LNCAP (cell line): ENCODE results near the gene CNTN4.

Source experiments
- TF ChIP-seq, protein P1 (sequence below): fragments of 450-650 bp; IDR thresholded peaks from 2 replicates; pipeline ENCODE4 v1.5.1; 2017; ENCODE audit warnings: mild to moderate bottlenecking

The CNTN4 gene

DNA sequence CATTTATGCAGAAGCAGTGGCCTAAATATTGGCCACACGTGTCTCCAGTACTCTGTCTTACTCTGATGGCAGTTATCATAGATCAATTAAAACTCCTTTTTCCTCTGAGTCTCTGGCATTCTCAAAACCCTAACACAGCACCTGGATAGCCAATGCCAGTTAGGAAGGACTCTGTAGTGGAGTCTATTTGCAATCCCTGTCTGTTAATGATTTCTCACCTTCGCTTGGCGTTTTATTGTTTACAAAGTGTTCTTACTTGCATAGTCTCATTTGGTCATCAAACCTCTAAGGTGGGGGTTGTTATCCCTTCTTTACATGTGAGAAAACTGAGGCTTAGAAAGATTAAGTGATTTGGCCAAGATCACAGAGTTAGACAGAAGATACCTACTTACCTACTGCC, 752.7 kb downstream of the CNTN4 start:
- TF ChIP-seq, protein P1, sequence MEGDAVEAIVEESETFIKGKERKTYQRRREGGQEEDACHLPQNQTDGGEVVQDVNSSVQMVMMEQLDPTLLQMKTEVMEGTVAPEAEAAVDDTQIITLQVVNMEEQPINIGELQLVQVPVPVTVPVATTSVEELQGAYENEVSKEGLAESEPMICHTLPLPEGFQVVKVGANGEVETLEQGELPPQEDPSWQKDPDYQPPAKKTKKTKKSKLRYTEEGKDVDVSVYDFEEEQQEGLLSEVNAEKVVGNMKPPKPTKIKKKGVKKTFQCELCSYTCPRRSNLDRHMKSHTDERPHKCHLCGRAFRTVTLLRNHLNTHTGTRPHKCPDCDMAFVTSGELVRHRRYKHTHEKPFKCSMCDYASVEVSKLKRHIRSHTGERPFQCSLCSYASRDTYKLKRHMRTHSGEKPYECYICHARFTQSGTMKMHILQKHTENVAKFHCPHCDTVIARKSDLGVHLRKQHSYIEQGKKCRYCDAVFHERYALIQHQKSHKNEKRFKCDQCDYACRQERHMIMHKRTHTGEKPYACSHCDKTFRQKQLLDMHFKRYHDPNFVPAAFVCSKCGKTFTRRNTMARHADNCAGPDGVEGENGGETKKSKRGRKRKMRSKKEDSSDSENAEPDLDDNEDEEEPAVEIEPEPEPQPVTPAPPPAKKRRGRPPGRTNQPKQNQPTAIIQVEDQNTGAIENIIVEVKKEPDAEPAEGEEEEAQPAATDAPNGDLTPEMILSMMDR: no peak

DNA sequence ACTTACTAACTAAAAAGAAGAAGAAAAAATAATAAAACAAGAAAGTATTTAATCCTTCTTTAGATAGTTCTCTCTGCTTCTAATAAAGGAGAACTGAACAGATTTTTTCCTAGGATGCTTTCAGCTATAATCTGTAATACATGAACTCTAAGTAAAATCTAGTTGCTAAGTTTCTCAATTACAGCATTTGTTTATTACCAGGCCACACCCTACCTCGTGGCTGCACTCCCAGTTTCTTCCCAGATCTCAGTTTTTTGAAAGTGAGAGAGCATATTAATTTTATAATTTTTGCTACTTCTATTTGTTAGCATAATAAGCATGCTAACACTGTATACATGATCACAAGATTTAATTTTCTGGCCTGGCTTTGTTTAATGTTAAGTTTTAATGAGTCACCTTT, 753.2 kb downstream of the CNTN4 start:
- TF ChIP-seq, protein P1: no peak

DNA sequence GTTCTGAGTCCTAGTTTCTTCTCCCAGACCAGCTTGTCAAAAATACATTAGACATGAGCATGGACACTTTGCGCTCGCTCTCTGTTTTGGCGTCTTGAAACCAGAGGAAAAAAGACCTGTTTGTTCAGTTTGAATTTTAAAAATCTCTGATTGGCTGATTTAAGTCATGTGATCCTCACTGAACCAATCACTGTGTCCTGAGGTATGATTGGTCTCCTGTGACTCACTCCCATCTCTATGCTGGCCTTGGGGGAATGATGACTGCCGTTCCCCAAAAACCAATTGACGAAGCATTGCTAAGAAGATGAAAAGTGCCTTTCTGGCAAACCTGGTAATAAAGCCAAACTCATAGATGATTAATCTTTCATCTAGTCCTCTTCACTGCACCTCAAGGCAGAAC, 755.0 kb downstream of the CNTN4 start:
- TF ChIP-seq, protein P1: no peak

DNA sequence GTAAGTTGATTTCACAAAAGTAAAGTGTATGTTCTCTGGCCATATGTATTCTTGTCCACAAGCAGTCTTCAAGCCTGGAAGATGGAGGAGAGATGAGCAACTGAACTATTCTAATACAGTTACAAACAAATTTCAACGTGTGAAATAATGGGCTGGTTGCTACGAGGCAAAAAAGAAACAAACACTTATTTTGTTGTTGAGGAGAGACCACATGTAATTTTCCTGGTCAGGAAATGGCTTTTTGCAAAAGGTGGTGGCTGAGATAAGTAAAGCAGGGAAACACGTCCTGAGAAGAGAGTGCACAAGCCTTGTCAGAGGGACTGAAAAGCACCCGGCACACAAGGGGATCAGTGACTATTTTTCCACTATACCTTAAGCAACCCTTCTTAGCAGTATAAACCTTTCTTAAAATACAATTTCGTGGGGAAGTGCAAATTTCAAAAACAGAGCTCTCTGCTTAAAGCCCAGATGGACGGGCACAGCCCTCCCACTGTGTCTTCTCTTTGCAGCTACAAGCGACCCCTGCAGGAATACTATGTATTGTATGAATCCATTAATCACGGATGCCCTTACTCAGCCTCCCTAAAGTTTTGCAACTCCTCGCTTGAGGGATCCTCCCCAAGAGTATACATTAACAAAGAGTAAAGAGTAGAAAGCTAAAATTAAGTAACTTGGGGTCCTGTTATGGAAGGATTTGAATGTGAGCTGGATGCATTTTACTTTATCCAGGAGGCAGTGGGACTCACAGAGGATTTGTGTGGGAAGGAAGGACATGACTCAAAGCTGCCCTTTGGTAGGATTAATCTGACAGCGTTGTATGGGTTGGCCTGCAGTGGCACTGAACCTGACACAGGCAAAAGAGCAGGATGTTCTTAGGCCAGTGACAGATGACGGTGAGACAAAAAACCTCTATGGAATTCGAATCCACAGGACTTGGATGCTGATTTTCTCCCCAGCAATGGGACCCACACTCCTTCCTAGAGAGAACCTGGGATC, 757.8 kb downstream of the CNTN4 start:
- TF ChIP-seq, protein P1: no peak

DNA sequence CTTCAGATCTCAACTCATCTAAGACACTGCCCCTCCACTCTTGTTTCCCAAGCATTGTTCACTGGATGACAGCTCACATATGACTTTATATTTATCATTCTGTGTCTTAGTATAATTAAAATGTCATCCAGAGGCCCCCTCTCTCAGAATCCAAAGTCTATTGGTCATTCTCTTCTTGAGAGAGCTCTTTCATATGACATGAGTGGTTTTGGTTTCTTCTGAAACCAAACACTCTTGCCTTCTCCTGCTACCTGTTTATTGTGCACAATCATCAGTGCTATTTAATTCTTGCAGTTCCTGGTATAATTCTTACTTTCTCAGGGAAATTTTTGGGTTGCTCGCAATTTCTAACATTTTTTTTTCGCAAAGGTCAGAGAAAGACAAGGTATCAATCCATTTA, 762.0 kb downstream of the CNTN4 start:
- TF ChIP-seq, protein P1: no peak

DNA sequence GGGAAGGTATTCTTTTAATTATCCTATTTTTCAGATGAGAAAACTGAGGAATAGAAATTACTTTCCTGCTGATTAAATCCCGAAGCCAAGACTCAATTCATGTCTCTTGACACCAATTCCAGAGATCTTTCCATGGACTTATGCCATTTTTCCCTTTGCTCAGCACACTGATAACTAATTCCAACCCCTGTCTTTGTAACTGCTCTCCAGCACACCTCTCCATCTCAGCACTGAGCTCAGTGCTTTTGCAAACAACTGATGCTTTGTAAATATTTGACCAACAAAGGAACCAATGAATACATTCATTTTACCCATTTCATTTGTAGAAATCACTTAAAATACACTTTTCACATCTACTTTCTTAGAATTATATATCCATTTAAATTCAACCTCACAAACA, 762.5 kb downstream of the CNTN4 start:
- TF ChIP-seq, protein P1: no peak

DNA sequence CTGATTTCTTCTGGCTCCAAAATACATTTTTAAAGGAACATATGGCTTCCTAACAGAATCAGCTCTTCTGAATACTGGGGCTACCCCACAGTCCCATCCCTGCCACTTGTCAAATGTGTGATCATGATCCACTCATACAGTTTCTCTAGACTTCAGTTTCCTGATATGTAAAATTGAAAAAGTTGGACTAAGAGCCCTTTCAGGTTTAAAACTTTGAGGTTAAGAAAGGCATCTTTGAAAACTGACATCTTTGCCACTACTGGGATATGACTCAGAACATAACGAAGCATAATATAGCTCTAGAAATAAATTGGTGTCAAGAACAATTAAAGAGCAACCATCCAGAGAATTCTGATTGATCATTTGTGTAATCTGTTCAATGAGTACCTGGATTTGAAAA, 763.3 kb downstream of the CNTN4 start:
- TF ChIP-seq, protein P1: no peak
